Measurements from ENCODE around the gene HDAC9.

HDAC9 gene

DNA sequence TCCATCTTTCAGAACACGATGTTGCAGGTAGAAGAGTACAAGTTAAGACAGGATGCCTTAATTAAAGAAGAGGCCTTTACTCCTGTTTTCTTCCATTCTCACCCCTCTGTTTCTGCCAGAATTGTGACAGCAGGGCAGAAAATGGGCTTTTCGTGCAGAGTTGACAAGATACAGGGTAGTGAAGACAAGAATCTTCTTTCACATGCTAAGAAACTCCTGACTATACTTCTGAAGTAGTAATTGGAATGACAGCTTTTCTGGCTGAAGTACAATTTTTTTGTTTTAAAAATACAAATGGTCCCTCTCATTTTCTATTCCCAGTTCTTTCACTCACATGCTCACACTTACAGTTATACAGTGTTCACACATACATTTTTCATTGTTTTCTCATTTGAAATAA is 22.1 kb downstream of the HDAC9 start (continued):
- no peak for TF ChIP-seq ZNF37A (tag by site-specific recombination; IDR thresholded peaks at IDR 0.05)
- TF ChIP-seq ZNF138 (tag by site-specific recombination; IDR thresholded peaks at IDR 0.05; ENCODE audit: borderline replicate concordance) = no peak
- no peak for TF ChIP-seq ZFP3 (tag by site-specific recombination; IDR thresholded peaks at IDR 0.05; ENCODE audit: low read depth)

DNA sequence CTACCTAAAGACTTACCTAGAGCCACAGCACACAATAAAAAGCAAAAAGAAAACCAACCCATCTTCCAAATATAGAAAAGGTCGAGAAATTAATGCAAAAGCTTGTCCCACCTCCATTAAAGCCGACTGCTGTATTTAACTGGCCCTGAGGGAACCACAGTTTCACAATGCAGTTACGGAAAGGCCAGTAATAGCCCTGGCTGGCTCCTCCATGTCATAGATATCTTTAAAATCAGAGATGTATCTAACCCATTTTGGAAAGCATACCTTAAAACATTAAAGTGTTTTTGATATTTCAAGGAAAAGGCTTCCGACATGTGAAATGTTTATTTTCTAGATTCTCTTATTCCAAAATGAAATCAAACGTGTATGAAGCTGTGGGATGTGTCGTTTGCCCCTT is 23.0 kb downstream of the HDAC9 start:
- TF ChIP-seq ZNF324 (tag by site-specific recombination; IDR thresholded peaks at IDR 0.05) = no peak
- TF ChIP-seq, protein P1, sequence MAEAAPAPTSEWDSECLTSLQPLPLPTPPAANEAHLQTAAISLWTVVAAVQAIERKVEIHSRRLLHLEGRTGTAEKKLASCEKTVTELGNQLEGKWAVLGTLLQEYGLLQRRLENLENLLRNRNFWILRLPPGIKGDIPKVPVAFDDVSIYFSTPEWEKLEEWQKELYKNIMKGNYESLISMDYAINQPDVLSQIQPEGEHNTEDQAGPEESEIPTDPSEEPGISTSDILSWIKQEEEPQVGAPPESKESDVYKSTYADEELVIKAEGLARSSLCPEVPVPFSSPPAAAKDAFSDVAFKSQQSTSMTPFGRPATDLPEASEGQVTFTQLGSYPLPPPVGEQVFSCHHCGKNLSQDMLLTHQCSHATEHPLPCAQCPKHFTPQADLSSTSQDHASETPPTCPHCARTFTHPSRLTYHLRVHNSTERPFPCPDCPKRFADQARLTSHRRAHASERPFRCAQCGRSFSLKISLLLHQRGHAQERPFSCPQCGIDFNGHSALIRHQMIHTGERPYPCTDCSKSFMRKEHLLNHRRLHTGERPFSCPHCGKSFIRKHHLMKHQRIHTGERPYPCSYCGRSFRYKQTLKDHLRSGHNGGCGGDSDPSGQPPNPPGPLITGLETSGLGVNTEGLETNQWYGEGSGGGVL (tag by site-specific recombination; IDR thresholded peaks at IDR 0.05) = no peak
- TF ChIP-seq, protein P2, sequence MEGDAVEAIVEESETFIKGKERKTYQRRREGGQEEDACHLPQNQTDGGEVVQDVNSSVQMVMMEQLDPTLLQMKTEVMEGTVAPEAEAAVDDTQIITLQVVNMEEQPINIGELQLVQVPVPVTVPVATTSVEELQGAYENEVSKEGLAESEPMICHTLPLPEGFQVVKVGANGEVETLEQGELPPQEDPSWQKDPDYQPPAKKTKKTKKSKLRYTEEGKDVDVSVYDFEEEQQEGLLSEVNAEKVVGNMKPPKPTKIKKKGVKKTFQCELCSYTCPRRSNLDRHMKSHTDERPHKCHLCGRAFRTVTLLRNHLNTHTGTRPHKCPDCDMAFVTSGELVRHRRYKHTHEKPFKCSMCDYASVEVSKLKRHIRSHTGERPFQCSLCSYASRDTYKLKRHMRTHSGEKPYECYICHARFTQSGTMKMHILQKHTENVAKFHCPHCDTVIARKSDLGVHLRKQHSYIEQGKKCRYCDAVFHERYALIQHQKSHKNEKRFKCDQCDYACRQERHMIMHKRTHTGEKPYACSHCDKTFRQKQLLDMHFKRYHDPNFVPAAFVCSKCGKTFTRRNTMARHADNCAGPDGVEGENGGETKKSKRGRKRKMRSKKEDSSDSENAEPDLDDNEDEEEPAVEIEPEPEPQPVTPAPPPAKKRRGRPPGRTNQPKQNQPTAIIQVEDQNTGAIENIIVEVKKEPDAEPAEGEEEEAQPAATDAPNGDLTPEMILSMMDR (tag by site-specific recombination; IDR thresholded peaks at IDR 0.05) = no peak
- no peak for TF ChIP-seq ZNF654 (tag by site-specific recombination; IDR thresholded peaks at IDR 0.05; ENCODE audit: low read depth)
- TF ChIP-seq ZNF214 (tag by site-specific recombination; IDR thresholded peaks at IDR 0.05; ENCODE audit: borderline replicate concordance) = no peak
- TF ChIP-seq YY1 (tag by site-specific recombination; IDR thresholded peaks at IDR 0.05) = no peak
- no peak for TF ChIP-seq ZNF404 (tag by site-specific recombination; IDR thresholded peaks at IDR 0.05)
- TF ChIP-seq, protein P3, sequence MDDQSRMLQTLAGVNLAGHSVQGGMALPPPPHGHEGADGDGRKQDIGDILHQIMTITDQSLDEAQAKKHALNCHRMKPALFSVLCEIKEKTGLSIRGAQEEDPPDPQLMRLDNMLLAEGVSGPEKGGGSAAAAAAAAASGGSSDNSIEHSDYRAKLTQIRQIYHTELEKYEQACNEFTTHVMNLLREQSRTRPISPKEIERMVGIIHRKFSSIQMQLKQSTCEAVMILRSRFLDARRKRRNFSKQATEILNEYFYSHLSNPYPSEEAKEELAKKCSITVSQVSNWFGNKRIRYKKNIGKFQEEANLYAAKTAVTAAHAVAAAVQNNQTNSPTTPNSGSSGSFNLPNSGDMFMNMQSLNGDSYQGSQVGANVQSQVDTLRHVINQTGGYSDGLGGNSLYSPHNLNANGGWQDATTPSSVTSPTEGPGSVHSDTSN (CRISPR knock-in tag; IDR thresholded peaks at IDR 0.05) = no peak
- no peak for TF ChIP-seq ZNF354C (tag by site-specific recombination; IDR thresholded peaks at IDR 0.05; ENCODE audit: borderline replicate concordance, low read depth)
- TF ChIP-seq BCL11A (tag by site-specific recombination; IDR thresholded peaks at IDR 0.05; ENCODE audit: low read depth) = no peak
- no peak for TF ChIP-seq WT1 (tag by site-specific recombination; IDR thresholded peaks at IDR 0.05)
- no peak for TF ChIP-seq ZNF274 (IDR thresholded peaks at IDR 0.05; ENCODE audit: low read length)
- TF ChIP-seq ZNF274 (tag by site-specific recombination; IDR thresholded peaks at IDR 0.05; ENCODE audit: borderline replicate concordance) = no peak
- TF ChIP-seq ZNF473 (tag by site-specific recombination; IDR thresholded peaks at IDR 0.05) = no peak
- TF ChIP-seq FEZF1 (tag by site-specific recombination; IDR thresholded peaks at IDR 0.05) = no peak
- TF ChIP-seq ZNF548 (tag by site-specific recombination; IDR thresholded peaks at IDR 0.05) = no peak
- POLR2A ChIA-PET = no interaction called here
- no peak overlapping the region for H3K4me3 ChIP-seq (ENCODE audit: low read depth, low read length)
- no peaks in the 10 kb centered on the region for H3K4me1 ChIP-seq (ENCODE audit: control insufficient read depth, insufficient read depth, low read length)
- no peaks in the 10 kb centered on the region for H3K36me3 ChIP-seq (ENCODE audit: control insufficient read depth in 2 of 2, insufficient read depth in 1 of 2, low read length in 2 of 2)
- no peak overlapping the region for H3K27ac ChIP-seq (ENCODE audit: extremely low read depth, low read depth, low read length)
- no peaks in the 10 kb centered on the region for H3K9me3 ChIP-seq (ENCODE audit: control insufficient read depth, insufficient read depth, low read depth, low read length)
- CTCF ChIA-PET = no interaction called here

DNA sequence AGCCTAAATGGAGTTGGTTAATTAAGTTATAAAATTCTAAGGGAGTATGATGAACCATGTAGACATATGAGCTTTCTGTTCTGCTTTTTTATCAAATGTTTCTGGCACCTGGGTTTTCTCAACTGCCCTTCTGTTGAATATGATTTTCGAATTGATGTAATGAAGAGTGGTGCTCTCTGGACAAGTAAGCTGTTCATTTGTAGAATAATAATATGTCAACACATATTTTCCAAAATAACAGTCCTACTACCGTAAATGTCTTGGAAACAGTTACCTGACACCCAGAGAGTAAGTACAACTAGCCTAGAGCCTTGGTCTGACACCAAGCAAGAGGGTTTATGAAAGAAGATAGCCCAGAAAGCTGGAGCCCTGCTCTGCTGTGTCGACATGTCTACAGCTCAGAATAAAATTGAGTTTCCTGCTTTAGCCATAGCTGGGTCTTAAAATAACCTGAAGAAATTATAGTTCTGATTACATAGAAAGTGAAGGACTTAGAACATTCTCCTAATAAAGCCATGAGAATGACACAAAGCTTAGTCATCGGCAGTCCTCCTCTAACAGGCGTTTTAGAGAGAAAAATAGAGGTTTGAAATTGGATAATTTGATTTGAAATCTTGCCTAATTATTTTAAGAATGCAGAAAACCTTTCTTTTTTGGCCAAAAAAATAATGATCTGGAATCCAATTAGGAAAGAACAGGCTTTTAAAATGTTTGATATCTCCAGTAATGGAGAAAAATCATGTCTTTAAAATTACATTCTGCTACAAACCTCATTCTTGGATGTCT is 25.1 kb downstream of the HDAC9 start:
- Histone ChIP-seq H3K36me3 (ENCODE audit: control insufficient read depth in 2 of 2, insufficient read depth in 1 of 2, low read length in 2 of 2) (no peaks in the 10 kb centered on the region), H3K4me1 (ENCODE audit: control insufficient read depth, insufficient read depth, low read length) (no peaks in the 10 kb centered on the region), H3K4me3 (ENCODE audit: low read depth, low read length) (no peak overlapping the region), H3K27ac (ENCODE audit: extremely low read depth, low read depth, low read length) (no peak overlapping the region), H3K9me3 (ENCODE audit: control insufficient read depth, insufficient read depth, low read depth, low read length) (no peaks in the 10 kb centered on the region)
- ChIA-PET CTCF (no interaction called here), POLR2A (no interaction called here)
- TF ChIP-seq OVOL3 (tag by site-specific recombination; IDR thresholded peaks at IDR 0.05) = no peak
- TF ChIP-seq ZNF624 (tag by site-specific recombination; IDR thresholded peaks at IDR 0.05) = no peak
- TF ChIP-seq EGR2 (tag by site-specific recombination; IDR thresholded peaks at IDR 0.05; ENCODE audit: low read depth) = no peak
- no peak for TF ChIP-seq ZNF354C (tag by site-specific recombination; IDR thresholded peaks at IDR 0.05; ENCODE audit: borderline replicate concordance, low read depth)
- no peak for TF ChIP-seq BCL11A (tag by site-specific recombination; IDR thresholded peaks at IDR 0.05; ENCODE audit: low read depth)
- TF ChIP-seq ZNF394 (tag by site-specific recombination; IDR thresholded peaks at IDR 0.05; ENCODE audit: borderline replicate concordance) = no peak
- TF ChIP-seq ZNF266 (tag by site-specific recombination; IDR thresholded peaks at IDR 0.05; ENCODE audit: low read depth) = no peak
- no peak for TF ChIP-seq SCRT2 (tag by site-specific recombination; IDR thresholded peaks at IDR 0.05)
- TF ChIP-seq, protein P4, sequence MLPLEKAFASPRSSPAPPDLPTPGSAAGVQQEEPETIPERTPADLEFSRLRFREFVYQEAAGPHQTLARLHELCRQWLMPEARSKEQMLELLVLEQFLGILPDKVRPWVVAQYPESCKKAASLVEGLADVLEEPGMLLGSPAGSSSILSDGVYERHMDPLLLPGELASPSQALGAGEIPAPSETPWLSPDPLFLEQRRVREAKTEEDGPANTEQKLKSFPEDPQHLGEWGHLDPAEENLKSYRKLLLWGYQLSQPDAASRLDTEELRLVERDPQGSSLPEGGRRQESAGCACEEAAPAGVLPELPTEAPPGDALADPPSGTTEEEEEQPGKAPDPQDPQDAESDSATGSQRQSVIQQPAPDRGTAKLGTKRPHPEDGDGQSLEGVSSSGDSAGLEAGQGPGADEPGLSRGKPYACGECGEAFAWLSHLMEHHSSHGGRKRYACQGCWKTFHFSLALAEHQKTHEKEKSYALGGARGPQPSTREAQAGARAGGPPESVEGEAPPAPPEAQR (tag by site-specific recombination; IDR thresholded peaks at IDR 0.05) = no peak
- TF ChIP-seq SETDB1 (IDR thresholded peaks at IDR 0.05; ENCODE audit: insufficient read length, low read length) = no peak
